HL-60 (cell line): Measurements from ENCODE around the gene RASGRP2.
A peak's percentile ranks its signal among the peaks of the same experiment; 100 is the strongest.

Experiments used
- DNase-seq, 2 experiments: peaks; one replicate each; pipeline ENCODE4 v3.0.0-alpha.2; 2010 to 2020; ENCODE audit warnings: low read depth in 1 of 2, low spot score in 1 of 2
- H3K27ac ChIP-seq: fragments of 250-450 bp; sonication (Bioruptor Pico); replicated peaks from 2 replicates; pipeline ENCODE4 v1.5.1; 2020; ENCODE audit warnings: mild to moderate bottlenecking, moderate library complexity
- H3K27me3 ChIP-seq: fragments of 250-450 bp; sonication (Bioruptor Pico); 2 replicates; pipeline ENCODE4 v1.5.1; 2021; ENCODE audit warnings: mild to moderate bottlenecking, moderate library complexity; ENCODE audit not compliant: insufficient read depth, poor library complexity, severe bottlenecking
- H3K4me3 ChIP-seq: replicated peaks from 2 replicates; pipeline ENCODE4 v1.5.1; 2011; ENCODE audit warnings: mild to moderate bottlenecking, control low read depth, low read length; ENCODE audit not compliant: insufficient read depth
- CTCF ChIP-seq: IDR thresholded peaks from one replicate; pipeline ENCODE4 v1.5.1; 2011; ENCODE audit warnings: low read length, control low read depth, inconsistent platforms; ENCODE audit not compliant: insufficient read depth
- GABPA ChIP-seq: IDR thresholded peaks from 2 replicates; pipeline ENCODE4 v1.6.1; 2012; ENCODE audit warnings: low read depth
- POLR2AphosphoS5 ChIP-seq: IDR thresholded peaks from 2 replicates; pipeline ENCODE4 v1.6.1; 2012; ENCODE audit warnings: low read depth
- REST ChIP-seq: IDR thresholded peaks from 2 replicates; pipeline ENCODE4 v1.6.1; 2012; ENCODE audit warnings: low read depth; ENCODE audit not compliant: insufficient replicate concordance
- SPI1 ChIP-seq: IDR thresholded peaks from 2 replicates; pipeline ENCODE4 v1.6.1; 2012; ENCODE audit warnings: low read depth, mild to moderate bottlenecking, borderline replicate concordance

Gene RASGRP2

GRCh38 chr11:64723117-64723906, 20.6 kb downstream of the RASGRP2 start, which contains the start of gene NRXN2:
Gene NRXN2 (minus strand): TSS chr11:64723197. CDS start chr11:64713699, 9,498 bp downstream.
- Histone ChIP-seq H3K4me3 (peak within 1 kb of the TSS; percentile 63), H3K27ac (no peak within 1 kb of the TSS), H3K27me3 (peaks cover 7% of the 10 kb centered on the region)
- peak; percentile 67 to 73 for DNase-seq
- no peak for TF ChIP-seq SPI1
- peak; percentile 73 for TF ChIP-seq CTCF

- DNase-seq: no peak
- TF ChIP-seq GABPA: no peak
- TF ChIP-seq SPI1: no peak
- TF ChIP-seq REST: no peak
- TF ChIP-seq CTCF: no peak
- TF ChIP-seq POLR2AphosphoS5: no peak
- peaks cover 7% of the 10 kb centered on the region for H3K27me3 ChIP-seq
Measured at GRCh38 chr11:64722141-64723065, 21.5 kb downstream of the RASGRP2 start.

GRCh38 chr11:64721359-64721699, 22.6 kb downstream of the RASGRP2 start:
- no peak overlapping the region for H3K27ac ChIP-seq
- H3K4me3 ChIP-seq: no peak overlapping the region
- DNase-seq: no peak
- no peak for TF ChIP-seq REST
- TF ChIP-seq CTCF: no peak
- no peak for TF ChIP-seq GABPA
- TF ChIP-seq POLR2AphosphoS5: no peak
- no peak for TF ChIP-seq SPI1
- H3K27me3 ChIP-seq: peaks cover 17% of the 10 kb centered on the region

More at GRCh38 chr11:64722141-64723065, 21.5 kb downstream of the RASGRP2 start:
- H3K27ac ChIP-seq: no peak overlapping the region
- no peak overlapping the region for H3K4me3 ChIP-seq
